ENCODE measurements around the gene CSRNP2.

Gene CSRNP2

GRCh38 chr12:51077930-51078329 is 5.5 kb downstream of the CSRNP2 start:
- DNase-seq (ENCODE audit: low read depth in 2 of 2) = no peak

- DNase-seq (ENCODE audit: low read depth in 2 of 2) = peak; percentile 2 to 17
Observed at GRCh38 chr12:51076236-51076930, 7.0 kb downstream of the CSRNP2 start.

- no peak for DNase-seq (ENCODE audit: low read depth in 2 of 2)
Observed at GRCh38 chr12:51075390-51075789, 8.0 kb downstream of the CSRNP2 start.

GRCh38 chr12:51071663-51072062 is 11.7 kb downstream of the CSRNP2 start:
- DNase-seq (ENCODE audit: low read depth in 2 of 2) = no peak

DNA sequence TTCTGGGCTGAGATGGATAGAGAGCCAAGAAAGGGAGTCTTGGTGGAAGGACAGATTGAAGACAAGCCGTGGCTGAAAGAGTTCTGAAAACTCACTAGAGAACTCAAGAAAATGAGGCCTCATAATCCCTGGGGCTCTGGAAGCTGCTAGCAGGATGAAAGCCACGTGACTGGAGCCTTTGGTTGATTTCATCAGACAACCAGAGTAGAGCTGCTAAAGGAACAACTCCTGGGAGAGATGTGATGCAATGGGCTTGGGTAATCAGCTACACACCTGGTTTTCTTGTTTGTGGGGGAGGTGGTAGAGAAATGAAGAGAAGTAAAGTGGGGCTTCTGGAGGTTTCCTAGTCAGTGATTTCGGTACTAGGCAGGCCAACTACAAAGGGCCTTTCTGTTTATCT is 13.4 kb downstream of the CSRNP2 start:
- no peak for DNase-seq (ENCODE audit: low read depth in 2 of 2)

- DNase-seq (ENCODE audit: low read depth in 2 of 2) = no peak
Observed at GRCh38 chr12:51067771-51068170, 15.6 kb downstream of the CSRNP2 start.

- DNase-seq (ENCODE audit: low read depth in 2 of 2) = no peak
Observed at GRCh38 chr12:51067229-51067628, 16.2 kb downstream of the CSRNP2 start.

DNA sequence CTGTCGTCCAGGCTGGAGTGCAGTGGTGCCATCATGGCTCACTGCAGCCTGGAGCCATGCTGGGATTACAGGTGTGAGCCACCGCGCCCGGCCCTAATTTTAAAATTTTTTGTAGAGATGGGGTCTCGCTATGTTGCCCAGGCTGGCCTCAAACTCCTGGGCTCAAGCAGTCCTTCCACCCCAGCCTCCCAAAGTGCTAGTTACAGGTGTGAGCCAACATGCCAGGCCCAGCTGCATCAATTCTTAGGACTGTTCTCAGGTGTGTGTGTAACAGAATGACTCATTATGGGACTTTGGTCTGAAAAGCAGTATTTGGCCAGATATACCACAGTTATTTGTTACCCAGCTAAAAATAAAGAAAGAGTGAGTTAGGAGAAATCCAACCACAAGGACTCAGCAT is 17.9 kb downstream of the CSRNP2 start:
- DNase-seq (ENCODE audit: low read depth in 2 of 2) = no peak

- DNase-seq (ENCODE audit: low read depth in 2 of 2) = no peak
Observed at GRCh38 chr12:51062631-51063397, 20.6 kb downstream of the CSRNP2 start.

DNA sequence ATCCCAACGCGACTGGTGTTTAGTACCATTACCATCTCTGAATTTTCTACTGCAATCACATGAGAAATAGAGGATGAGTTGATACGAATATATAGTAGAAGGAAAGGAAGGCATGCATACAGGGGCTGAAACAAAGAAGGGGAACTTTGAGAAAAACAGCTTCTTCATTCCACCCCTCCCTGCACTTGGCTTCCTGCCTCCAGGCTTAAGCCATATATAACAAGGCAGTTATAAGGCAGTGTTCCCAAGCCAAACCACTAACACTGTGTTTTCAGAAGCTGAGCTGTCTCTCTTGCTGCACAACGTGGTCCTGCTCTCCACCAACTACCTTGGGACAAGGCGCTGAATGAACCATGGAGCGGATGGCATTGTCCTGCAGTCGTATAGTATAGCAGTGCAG is 24.3 kb downstream of the CSRNP2 start:
- no peak for DNase-seq (ENCODE audit: low read depth in 2 of 2)

DNA sequence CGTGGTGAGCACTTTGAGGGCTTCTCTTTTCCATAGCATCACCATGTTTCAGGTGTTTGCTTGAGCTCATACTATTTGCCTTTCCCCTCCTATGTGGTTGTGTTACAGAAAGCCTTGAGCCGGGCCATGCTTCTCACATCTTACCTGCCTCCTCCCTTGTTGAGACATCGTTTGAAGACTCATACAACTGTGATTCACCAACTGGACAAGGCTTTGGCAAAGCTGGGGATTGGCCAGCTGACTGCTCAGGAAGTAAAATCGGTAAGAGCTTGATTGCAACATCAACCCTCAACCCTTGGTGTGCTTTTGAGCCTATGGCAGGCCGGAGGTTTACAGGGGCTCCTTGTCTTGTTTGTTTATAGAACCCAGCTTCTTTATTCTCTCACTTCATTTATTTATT is 27.2 kb downstream of the CSRNP2 start:
- DNase-seq (ENCODE audit: low read depth in 2 of 2) = no peak

GRCh38 chr12:51055060-51055459 is 28.3 kb downstream of the CSRNP2 start:
- no peak for DNase-seq (ENCODE audit: low read depth in 2 of 2)

GRCh38 chr12:51051787-51052186 is 31.6 kb downstream of the CSRNP2 start:
- DNase-seq (ENCODE audit: low read depth in 2 of 2) = no peak

GRCh38 chr12:51049525-51049924 is 33.9 kb downstream of the CSRNP2 start:
- no peak for DNase-seq (ENCODE audit: low read depth in 2 of 2)

DNA sequence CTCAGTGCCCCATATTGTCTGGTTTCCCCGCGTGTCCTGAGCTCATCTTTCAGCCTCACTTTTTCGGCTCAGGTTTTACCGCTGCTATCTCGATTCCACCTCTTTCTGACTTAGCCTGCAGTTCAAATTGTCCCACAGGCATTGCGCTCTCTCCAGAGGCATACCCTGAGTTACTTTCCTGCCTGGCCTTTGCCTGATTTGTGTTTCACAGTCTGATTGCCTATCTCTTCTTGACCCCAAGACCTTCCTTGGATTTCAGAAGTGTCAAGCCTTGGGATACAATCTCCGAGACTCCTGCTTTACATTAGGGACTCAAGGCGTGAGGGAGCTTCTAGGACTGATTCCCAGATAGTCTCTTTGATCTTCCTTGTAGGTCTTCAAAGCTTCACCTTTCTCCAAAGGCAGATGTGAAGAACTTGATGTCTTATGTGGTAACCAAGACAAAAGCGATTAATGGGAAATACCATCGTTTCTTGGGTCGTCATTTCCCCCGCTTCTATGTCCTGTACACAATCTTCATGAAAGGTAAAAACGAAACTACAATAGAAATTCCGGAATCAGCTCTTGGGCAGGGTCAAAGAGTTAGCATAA is 34.6 kb downstream of the CSRNP2 start:
- DNase-seq (ENCODE audit: low read depth in 2 of 2) = no peak

DNA sequence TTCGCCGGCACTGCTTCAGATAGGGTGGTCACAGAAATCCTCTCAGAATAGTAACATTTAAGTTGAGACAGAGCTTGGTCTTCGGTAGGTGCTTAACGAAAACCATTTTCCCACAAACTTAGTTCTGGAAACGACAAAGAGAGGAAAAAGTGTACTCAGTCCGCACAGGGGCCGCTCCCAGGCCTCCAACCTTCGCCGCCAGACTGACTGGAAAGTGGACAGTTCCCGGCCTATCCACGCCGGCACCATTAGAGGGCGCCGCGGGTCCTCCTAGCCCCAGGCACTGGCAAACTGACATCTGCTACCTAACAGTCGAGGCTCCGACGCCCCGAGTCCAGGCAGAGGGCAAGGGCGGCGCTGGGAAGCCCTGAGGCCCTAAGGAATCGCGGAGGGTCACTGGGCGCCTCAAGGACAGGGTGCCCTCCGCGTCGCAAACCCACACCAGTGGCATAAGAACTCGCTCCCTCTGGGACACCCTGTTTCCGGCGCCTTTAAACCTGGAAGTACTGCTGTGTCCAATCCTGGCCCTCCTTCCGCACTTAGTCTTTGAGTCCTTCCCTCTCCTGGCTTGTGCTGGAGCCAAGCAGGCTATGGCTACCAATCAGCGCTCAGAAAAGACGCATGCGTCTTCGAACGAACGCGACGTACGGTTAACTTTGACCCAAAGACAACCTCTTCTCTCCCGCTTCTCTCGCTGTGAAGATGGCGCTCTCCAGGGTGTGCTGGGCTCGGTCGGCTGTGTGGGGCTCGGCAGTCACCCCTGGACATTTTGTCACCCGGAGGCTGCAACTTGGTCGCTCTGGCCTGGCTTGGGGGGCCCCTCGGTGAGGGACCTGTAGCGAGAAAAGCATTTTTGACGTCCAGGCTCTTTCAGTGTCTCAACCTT is 35.5 kb downstream of the CSRNP2 start, which contains the start of gene LETMD1:
Gene LETMD1, plus strand, starts transcription at position 673 of the 886 bp plus-strand sequence. Its CDS starts 30 bp downstream, at position 703.
- DNase-seq (ENCODE audit: low read depth in 2 of 2) = peak; percentile 83 to 84

DNA sequence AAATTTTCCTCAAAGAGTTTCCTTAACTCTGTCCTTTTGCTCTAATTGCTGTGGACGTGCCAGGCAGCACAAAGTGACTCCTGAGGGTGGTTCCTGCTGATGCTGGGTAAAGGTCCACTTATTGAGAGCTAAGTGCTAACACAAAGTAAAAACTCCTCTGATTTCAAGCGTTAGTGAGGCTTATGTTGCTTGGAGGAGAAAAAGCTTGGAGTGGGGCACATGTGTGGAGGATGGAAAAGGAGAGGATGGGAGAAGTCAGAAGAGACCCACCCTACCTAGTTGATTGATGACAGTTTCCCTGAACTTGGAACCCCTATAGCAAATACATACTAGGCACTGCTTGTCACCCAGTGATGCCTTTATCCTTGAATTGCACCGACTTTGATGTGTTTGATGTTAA is 47.1 kb downstream of the CSRNP2 start:
- no peak for DNase-seq (ENCODE audit: low read depth in 2 of 2)

DNA sequence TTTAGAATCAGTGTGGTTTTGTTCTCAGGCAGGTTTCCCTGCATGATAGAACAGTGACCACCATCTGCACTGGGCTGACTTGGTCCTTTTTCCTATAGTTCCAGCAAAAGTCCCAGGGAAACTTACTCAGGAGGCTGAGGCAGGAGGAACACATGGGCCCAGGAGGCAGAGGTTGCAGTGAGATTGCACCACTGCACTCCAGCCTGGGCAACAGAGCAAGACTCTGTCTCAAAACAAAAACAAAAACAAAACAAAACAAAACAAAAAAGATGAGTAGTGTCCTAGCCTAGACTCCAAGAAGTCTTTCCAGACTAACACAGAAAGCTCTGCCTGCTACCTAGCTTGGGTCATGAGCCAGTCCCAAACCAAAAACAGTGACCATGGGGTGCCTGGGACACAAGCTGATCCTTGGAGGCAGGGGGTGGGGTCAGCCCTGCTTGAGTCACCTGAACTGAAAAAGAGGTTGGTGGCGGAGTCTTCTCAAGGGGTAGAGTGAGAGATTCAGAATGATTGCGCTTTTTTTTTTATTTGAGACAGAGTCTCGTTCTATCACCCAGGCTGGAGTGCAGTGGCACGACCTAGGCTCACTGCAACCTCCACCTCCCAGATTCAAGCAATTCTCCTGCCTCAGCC is 49.8 kb downstream of the CSRNP2 start:
- DNase-seq (ENCODE audit: low read depth in 2 of 2) = no peak

DNA sequence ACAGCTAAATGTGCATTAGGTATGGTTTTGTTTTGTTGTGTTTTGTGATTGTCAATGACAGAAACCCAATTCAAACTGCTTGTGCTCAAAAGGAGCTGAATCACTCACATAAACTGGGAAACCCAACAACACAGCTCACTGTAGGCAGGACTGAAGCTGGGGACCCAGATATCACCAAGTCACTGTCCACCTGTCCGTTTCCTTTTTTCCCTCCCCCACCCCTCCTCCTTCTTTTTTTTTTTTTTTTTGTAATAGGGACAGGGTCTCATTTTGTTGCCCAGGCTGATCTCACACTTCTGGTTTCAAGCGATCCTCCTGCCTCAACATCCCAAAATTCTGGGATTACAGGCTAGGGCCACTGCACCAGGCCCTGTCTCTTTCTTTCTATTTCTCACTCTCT is 50.3 kb downstream of the CSRNP2 start:
- DNase-seq (ENCODE audit: low read depth in 2 of 2) = no peak

GRCh38 chr12:51028813-51029150 is 54.6 kb downstream of the CSRNP2 start:
- no peak for DNase-seq (ENCODE audit: low read depth in 2 of 2)

DNA sequence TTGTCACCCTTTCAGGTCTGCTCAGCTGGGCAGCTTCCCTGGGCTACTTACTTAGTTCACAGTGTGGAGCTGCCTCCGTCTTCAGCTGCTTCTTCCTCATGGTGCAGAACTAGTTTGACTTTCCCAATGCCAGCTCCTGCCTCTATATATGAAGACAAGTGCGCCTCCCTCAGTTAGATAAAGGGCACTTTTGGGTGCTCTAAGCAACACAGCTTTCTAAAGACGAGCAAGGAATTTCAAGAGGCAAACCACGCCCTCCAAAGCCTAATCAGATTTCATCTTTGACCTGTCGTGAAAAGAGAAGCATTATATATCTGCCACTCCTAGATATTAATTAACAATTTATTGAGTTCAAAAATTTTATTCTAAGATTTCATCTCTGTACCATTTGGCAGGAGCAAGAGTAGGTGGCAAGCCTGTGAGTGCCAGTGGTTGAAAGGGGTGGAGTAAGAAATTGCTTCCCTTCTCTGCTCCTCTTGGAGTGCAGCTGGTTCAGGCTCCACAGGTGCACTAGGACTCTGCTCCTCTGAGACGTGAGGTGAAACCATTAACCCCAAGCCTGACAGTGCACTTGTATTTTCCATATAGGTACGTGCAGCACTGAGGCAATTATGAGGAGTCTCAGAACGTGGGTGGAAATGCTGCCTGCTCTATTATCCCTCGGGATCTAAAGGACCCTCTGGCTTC is 55.1 kb downstream of the CSRNP2 start:
- DNase-seq (ENCODE audit: low read depth in 2 of 2) = no peak

Measured in stimulated activated CD4-positive, alpha-beta T cell treated with anti-CD3 and anti-CD28 coated beads, Interleukin-4, amount 100 ng/mL, for 48 hours (primary cell).